ENCODE measurements around the gene FAM200C. TPM values are rescaled to one million over a fixed set of nuclear protein-coding genes. Genes with fewer than 3 reads are reported as not detected.

Gene FAM200C
- polyA plus RNA-seq, 1 donor (not counting 4 experiments of a cell fraction or from before 2014, with no cell fraction given): 1.7 TPM

DNA sequence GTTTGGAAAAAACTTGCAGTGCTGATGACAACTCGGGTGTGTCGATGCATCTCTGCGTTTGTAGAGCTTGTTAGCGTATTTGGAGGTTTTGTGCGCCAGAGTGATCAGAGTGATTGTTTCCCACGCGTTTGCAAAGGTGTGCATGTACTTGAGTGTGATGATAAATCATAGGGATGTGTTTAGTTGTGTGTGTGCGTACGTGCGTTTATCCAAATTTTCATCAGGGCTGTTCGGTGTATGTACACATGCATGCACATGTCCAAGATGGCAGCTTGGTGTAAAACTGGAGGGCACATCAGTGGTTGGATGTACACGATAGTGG, 29.2 kb downstream of the FAM200C start:
- Histone ChIP-seq H3K4me1 (ENCODE audit: control insufficient read depth, extremely low read depth, insufficient read depth, low read length) (peaks cover 8% of the 10 kb centered on the region), H4K20me1 (ENCODE audit: control insufficient read depth, extremely low read depth, insufficient read depth, low read length) (no peaks in the 10 kb centered on the region), H3K36me3 (ENCODE audit: control insufficient read depth in 2 of 2, extremely low read depth in 1 of 2, insufficient read depth in 2 of 2, low read length in 2 of 2) (no peaks in the 10 kb centered on the region), H3K79me2 (ENCODE audit: control insufficient read depth, insufficient read depth, low read length) (no peaks in the 10 kb centered on the region), H3K9me1 (ENCODE audit: control insufficient read depth, extremely low read depth, insufficient read depth, low read length) (no peaks in the 10 kb centered on the region), H3K27me3 (ENCODE audit: control insufficient read depth, extremely low read depth, insufficient read depth, low read length) (peaks cover 17% of the 10 kb centered on the region), H3K4me2 (ENCODE audit: control insufficient read depth, extremely low read depth, insufficient read depth, low read depth, low read length) (peak overlapping the region; percentile 91), H2AFZ (ENCODE audit: control insufficient read depth, low read length) (peak overlapping the region; percentile 69), H3K4me3 (ENCODE audit: control insufficient read depth in 2 of 3, extremely low read depth in 1 of 3, insufficient read depth in 2 of 3, low read depth in 1 of 3, low read length in 3 of 3) (peak overlapping the region; percentile 41 to 70 (median 61)), H3K9ac (ENCODE audit: control insufficient read depth, extremely low read depth, insufficient read depth, low read length) (no peak overlapping the region), H3K27ac (ENCODE audit: control insufficient read depth, insufficient read depth, low read length) (no peak overlapping the region), H3K9me3 (ENCODE audit: control insufficient read depth, low read depth, low read length) (no peaks in the 10 kb centered on the region)
- DNase-seq (ENCODE audit: low read depth, low spot score) (no peak), FAIRE-seq (peak; percentile 53)
- dilution Hi-C loops (cut with MboI; ENCODE audit: extremely low pct_ligation_motif_present, low sequenced_read_pairs): no loop called here
- TF ChIP-seq, protein P1, sequence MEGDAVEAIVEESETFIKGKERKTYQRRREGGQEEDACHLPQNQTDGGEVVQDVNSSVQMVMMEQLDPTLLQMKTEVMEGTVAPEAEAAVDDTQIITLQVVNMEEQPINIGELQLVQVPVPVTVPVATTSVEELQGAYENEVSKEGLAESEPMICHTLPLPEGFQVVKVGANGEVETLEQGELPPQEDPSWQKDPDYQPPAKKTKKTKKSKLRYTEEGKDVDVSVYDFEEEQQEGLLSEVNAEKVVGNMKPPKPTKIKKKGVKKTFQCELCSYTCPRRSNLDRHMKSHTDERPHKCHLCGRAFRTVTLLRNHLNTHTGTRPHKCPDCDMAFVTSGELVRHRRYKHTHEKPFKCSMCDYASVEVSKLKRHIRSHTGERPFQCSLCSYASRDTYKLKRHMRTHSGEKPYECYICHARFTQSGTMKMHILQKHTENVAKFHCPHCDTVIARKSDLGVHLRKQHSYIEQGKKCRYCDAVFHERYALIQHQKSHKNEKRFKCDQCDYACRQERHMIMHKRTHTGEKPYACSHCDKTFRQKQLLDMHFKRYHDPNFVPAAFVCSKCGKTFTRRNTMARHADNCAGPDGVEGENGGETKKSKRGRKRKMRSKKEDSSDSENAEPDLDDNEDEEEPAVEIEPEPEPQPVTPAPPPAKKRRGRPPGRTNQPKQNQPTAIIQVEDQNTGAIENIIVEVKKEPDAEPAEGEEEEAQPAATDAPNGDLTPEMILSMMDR (optimal IDR thresholded peaks at IDR 0.05 in 1 of 3, IDR thresholded peaks at IDR 0.05 in 1 of 3, conservative IDR thresholded peaks at IDR 0.05 in 1 of 3; ENCODE audit: extremely low read depth in 1 of 3, insufficient read depth in 2 of 3, low read length in 3 of 3): no peak
- no peak for TF ChIP-seq EZH2 (IDR thresholded peaks at IDR 0.05; ENCODE audit: low read length)

DNA sequence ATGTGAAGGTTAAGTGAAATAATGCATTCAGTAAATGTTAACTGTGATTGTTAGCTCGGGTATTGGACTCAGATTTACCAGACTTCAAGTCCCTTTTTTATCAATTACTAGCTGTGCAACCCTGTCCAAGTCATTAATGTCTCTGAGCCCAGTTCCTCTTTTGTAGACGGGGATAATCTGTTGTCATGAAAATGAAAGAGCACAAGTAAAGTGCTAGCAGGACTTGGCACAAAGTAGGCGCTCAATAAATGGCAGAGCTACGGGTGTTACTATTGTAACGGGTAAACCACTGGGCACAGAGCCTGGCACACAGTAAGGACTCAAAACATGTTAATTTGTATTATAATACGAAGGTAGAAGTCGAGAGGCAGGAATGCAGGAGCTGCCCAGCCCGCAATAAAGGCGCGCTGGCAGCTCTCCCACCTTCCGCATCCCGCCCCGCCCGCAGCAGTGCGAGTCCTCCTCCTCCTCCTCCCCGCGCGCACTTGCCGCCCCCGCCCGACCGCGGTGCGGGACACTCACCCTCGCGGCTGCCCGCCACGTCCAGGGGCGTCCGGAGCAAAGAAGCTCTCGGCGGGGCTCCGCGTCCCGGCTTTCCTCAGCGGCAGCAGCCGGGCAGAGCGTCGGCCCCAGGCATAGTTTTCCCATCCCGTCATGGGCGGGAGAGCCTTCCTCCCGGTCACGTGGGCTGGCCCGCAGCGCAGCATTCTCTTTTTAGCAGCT, 29.7 kb downstream of the FAM200C start, which contains the start of gene C1QTNF2:
C1QTNF2 (minus strand) TSS at position 637 of the 723 bp plus-strand sequence. CDS start 15,615 bp downstream, outside the sequence.
- Histone ChIP-seq H3K4me1 (ENCODE audit: control insufficient read depth, extremely low read depth, insufficient read depth, low read length) (peaks cover 8% of the 10 kb centered on the region), H3K27me3 (ENCODE audit: control insufficient read depth, extremely low read depth, insufficient read depth, low read length) (peaks cover 14% of the 10 kb centered on the region), H3K9me1 (ENCODE audit: control insufficient read depth, extremely low read depth, insufficient read depth, low read length) (no peaks in the 10 kb centered on the region), H3K36me3 (ENCODE audit: control insufficient read depth in 2 of 2, extremely low read depth in 1 of 2, insufficient read depth in 2 of 2, low read length in 2 of 2) (no peaks in the 10 kb centered on the region), H3K4me2 (ENCODE audit: control insufficient read depth, extremely low read depth, insufficient read depth, low read depth, low read length) (peak within 1 kb of the TSS; percentile 91), H3K79me2 (ENCODE audit: control insufficient read depth, insufficient read depth, low read length) (no peaks in the 10 kb centered on the region), H3K9me3 (ENCODE audit: control insufficient read depth, low read depth, low read length) (no peaks in the 10 kb centered on the region), H3K4me3 (ENCODE audit: control insufficient read depth in 2 of 3, extremely low read depth in 1 of 3, insufficient read depth in 2 of 3, low read depth in 1 of 3, low read length in 3 of 3) (peak within 1 kb of the TSS; percentile 41 to 70 (median 61)), H4K20me1 (ENCODE audit: control insufficient read depth, extremely low read depth, insufficient read depth, low read length) (no peaks in the 10 kb centered on the region), H3K27ac (ENCODE audit: control insufficient read depth, insufficient read depth, low read length) (no peak within 1 kb of the TSS), H2AFZ (ENCODE audit: control insufficient read depth, low read length) (peak within 1 kb of the TSS; percentile 69), H3K9ac (ENCODE audit: control insufficient read depth, extremely low read depth, insufficient read depth, low read length) (peak within 1 kb of the TSS; percentile 12)
- TF ChIP-seq, protein P1 (optimal IDR thresholded peaks at IDR 0.05 in 1 of 3, IDR thresholded peaks at IDR 0.05 in 1 of 3, conservative IDR thresholded peaks at IDR 0.05 in 1 of 3; ENCODE audit: extremely low read depth in 1 of 3, insufficient read depth in 2 of 3, low read length in 3 of 3): no peak
- dilution Hi-C loops (cut with MboI; ENCODE audit: extremely low pct_ligation_motif_present, low sequenced_read_pairs): no loop called here
- DNase-seq (ENCODE audit: low read depth, low spot score) (no peak), FAIRE-seq (no peak)

Measured in keratinocyte (primary cell).